Trophoblast cell (in vitro differentiated cells and primary cell): ENCODE results near the gene C1RL.

Source experiments
- DNase-seq, 2 donors: peaks; one replicate each; pipeline ENCODE4 v3.0.0-alpha.2; 2016
- H2AFZ ChIP-seq: 2 replicates; pipeline ENCODE4 v1.6.1; 2013; ENCODE audit warnings: low read length, moderate library complexity, mild to moderate bottlenecking; ENCODE audit not compliant: insufficient read depth, poor library complexity
- H2AK5ac ChIP-seq: 2 replicates; pipeline ENCODE4 v1.6.1; 2013; ENCODE audit warnings: mild to moderate bottlenecking, low read length
- H2BK120ac ChIP-seq: 2 replicates; pipeline ENCODE4 v1.6.1; 2013; ENCODE audit warnings: low read length, mild to moderate bottlenecking, moderate library complexity; ENCODE audit not compliant: insufficient read depth, poor library complexity
- H2BK12ac ChIP-seq: 2 replicates; pipeline ENCODE4 v1.6.1; 2013; ENCODE audit warnings: mild to moderate bottlenecking, low read length, moderate library complexity
- H2BK5ac ChIP-seq: 2 replicates; pipeline ENCODE4 v1.6.1; 2013; ENCODE audit warnings: low read length, low read depth, moderate library complexity, mild to moderate bottlenecking; ENCODE audit not compliant: poor library complexity
- H3K14ac ChIP-seq: 2 replicates; pipeline ENCODE4 v1.6.1; 2013; ENCODE audit warnings: mild to moderate bottlenecking, low read length
- H3K18ac ChIP-seq: 2 replicates; pipeline ENCODE4 v1.6.1; 2013; ENCODE audit warnings: mild to moderate bottlenecking, low read length
- H3K23ac ChIP-seq: 2 replicates; pipeline ENCODE4 v1.6.1; 2013; ENCODE audit warnings: low read length
- H3K27ac ChIP-seq: 2 replicates; pipeline ENCODE4 v1.5.1; 2013; ENCODE audit warnings: low read depth, mild to moderate bottlenecking, inconsistent platforms, low read length, moderate library complexity
- H3K27me3 ChIP-seq: 2 replicates; pipeline ENCODE4 v1.6.1; 2013; ENCODE audit warnings: inconsistent platforms, mild to moderate bottlenecking, low read length, moderate library complexity; ENCODE audit not compliant: insufficient read depth
- H3K36me3 ChIP-seq, 2 experiments: 1 replicate in 1 of 2; 2 replicates in 1 of 2; pipeline ENCODE4 v1.6.1; 2013; ENCODE audit warnings: low read length in 2 of 2, mild to moderate bottlenecking in 2 of 2, moderate library complexity in 1 of 2; ENCODE audit not compliant: insufficient read depth in 2 of 2, control insufficient read depth in 1 of 2
- H3K4ac ChIP-seq: 2 replicates; pipeline ENCODE4 v1.6.1; 2013; ENCODE audit warnings: low read depth, mild to moderate bottlenecking, low read length, moderate library complexity
- H3K4me1 ChIP-seq, 2 experiments: 1 replicate in 1 of 2; 2 replicates in 1 of 2; pipeline ENCODE4 v1.6.1; 2013; ENCODE audit warnings: low read length in 2 of 2, mild to moderate bottlenecking in 2 of 2, moderate library complexity in 1 of 2; ENCODE audit not compliant: insufficient read depth in 2 of 2, control insufficient read depth in 1 of 2
- H3K4me2 ChIP-seq: 2 replicates; pipeline ENCODE4 v1.6.1; 2013; ENCODE audit warnings: inconsistent platforms, mild to moderate bottlenecking, low read length, moderate library complexity
- H3K4me3 ChIP-seq: 2 replicates; pipeline ENCODE4 v1.5.1; 2013; ENCODE audit warnings: mild to moderate bottlenecking, low read depth, low read length, inconsistent platforms
- H3K79me1 ChIP-seq: one replicate; pipeline ENCODE4 v1.6.1; 2013; ENCODE audit warnings: low read length
- H3K79me2 ChIP-seq: 2 replicates; pipeline ENCODE4 v1.6.1; 2013; ENCODE audit warnings: low read length, mild to moderate bottlenecking; ENCODE audit not compliant: control insufficient read depth, insufficient read depth, poor library complexity
- H3K9ac ChIP-seq: 2 replicates; pipeline ENCODE4 v1.6.1; 2013; ENCODE audit warnings: mild to moderate bottlenecking, low read length
- H3K9me3 ChIP-seq: 2 replicates; pipeline ENCODE4 v1.6.1; 2013; ENCODE audit warnings: low read depth, mild to moderate bottlenecking, control low read depth, inconsistent platforms, low read length; ENCODE audit not compliant: insufficient read depth
- H4K12ac ChIP-seq: 2 replicates; pipeline ENCODE4 v1.6.1; 2013; ENCODE audit warnings: low read depth, mild to moderate bottlenecking, low read length, moderate library complexity
- H4K8ac ChIP-seq: 2 replicates; pipeline ENCODE4 v1.6.1; 2013; ENCODE audit warnings: low read depth, mild to moderate bottlenecking, low read length, moderate library complexity
- H4K91ac ChIP-seq: one replicate; pipeline ENCODE4 v1.6.1; 2013; ENCODE audit warnings: low read depth, mild to moderate bottlenecking, low read length, moderate library complexity
- WGBS: extraction: QIAGEN DNeasy Blood & Tissue Kit; methylation state at CpG from one replicate; pipeline ENCODE4 v1.1.7; 2013; ENCODE audit warnings: missing lambda C conversion rate; ENCODE audit not compliant: insufficient read length, insufficient coverage; ENCODE audit errors: extremely low coverage; 5-methylcytosine and 5-hydroxymethylcytosine counted together

Gene C1RL

DNA sequence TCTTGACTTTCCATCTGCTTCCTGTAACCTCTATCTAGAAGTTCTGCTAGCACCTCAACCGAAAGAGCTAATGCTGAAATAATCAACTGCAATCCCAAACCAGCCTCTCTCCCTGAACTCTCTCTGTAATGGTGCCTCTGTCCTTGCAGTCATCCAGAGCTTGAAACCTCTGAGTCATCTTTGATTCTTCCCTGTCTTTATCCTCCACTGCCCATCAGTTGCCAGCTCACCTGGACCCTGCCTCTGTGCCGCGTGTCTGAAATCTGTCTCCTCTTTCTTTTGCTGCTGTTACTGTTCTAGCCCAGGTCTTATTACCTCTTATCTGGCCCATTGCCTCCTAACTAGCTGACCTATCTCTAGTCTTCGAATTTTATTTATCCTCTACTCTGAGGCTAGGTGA is 36.7 kb upstream of the C1RL start:
- Histone ChIP-seq H3K4me3 (no peak overlapping the region), H3K18ac (no peak overlapping the region), H3K27me3 (no peaks in the 10 kb centered on the region), H4K8ac (no peak overlapping the region), H4K12ac (no peak overlapping the region), H2AFZ (no peak overlapping the region), H3K9me3 (peaks cover 1% of the 10 kb centered on the region), H3K27ac (no peak overlapping the region), H3K79me1 (no peaks in the 10 kb centered on the region), H3K79me2 (no peaks in the 10 kb centered on the region), H2AK5ac (no peak overlapping the region), H2BK5ac (no peak overlapping the region), H3K14ac (no peak overlapping the region), H2BK12ac (no peak overlapping the region), H4K91ac (no peak overlapping the region), H3K4ac (no peak overlapping the region), H3K23ac (no peak overlapping the region), H2BK120ac (no peak overlapping the region), H3K4me1 (peaks cover 0 to 2% of the 10 kb centered on the region in 2 experiments), H3K9ac (no peak overlapping the region), H3K4me2 (no peak overlapping the region), H3K36me3 (peaks cover 18 to 35% of the 10 kb centered on the region in 2 experiments)
- peak in 1 of 2 donors; percentile 32 for DNase-seq
- WGBS: no CpG with 5 or more reads among the region's 4 CpGs

GRCh38 chr12:7144414-7145120 is 35.6 kb upstream of the C1RL start:
- Histone ChIP-seq H2AFZ (no peak overlapping the region), H3K36me3 (peaks cover 11 to 24% of the 10 kb centered on the region in 2 experiments), H4K12ac (no peak overlapping the region), H3K79me1 (no peaks in the 10 kb centered on the region), H3K9me3 (peaks cover 1% of the 10 kb centered on the region), H3K18ac (no peak overlapping the region), H3K27me3 (no peaks in the 10 kb centered on the region), H4K91ac (no peak overlapping the region), H3K23ac (no peak overlapping the region), H3K4ac (no peak overlapping the region), H2AK5ac (no peak overlapping the region), H3K9ac (no peak overlapping the region), H3K4me2 (no peak overlapping the region), H3K14ac (no peak overlapping the region), H2BK5ac (no peak overlapping the region), H3K4me1 (peaks cover 0 to 2% of the 10 kb centered on the region in 2 experiments), H4K8ac (no peak overlapping the region), H3K79me2 (no peaks in the 10 kb centered on the region), H2BK12ac (no peak overlapping the region), H3K27ac (no peak overlapping the region), H3K4me3 (no peak overlapping the region), H2BK120ac (no peak overlapping the region)
- no CpG with 5 or more reads among the region's 11 CpGs for WGBS
- DNase-seq: peak in 1 of 2 donors; percentile 68

- Histone ChIP-seq H3K18ac (no peak overlapping the region), H3K4me2 (no peak overlapping the region), H3K9ac (no peak overlapping the region), H2BK5ac (no peak overlapping the region), H3K36me3 (peaks cover 5 to 17% of the 10 kb centered on the region in 2 experiments), H3K27me3 (no peaks in the 10 kb centered on the region), H3K14ac (no peak overlapping the region), H3K27ac (no peak overlapping the region), H3K9me3 (peaks cover 1% of the 10 kb centered on the region), H2BK120ac (no peak overlapping the region), H4K8ac (no peak overlapping the region), H3K4ac (no peak overlapping the region), H3K79me1 (no peaks in the 10 kb centered on the region), H2AK5ac (no peak overlapping the region), H2AFZ (no peak overlapping the region), H3K23ac (no peak overlapping the region), H4K12ac (no peak overlapping the region), H3K4me3 (no peak overlapping the region), H4K91ac (no peak overlapping the region), H2BK12ac (no peak overlapping the region), H3K4me1 (peaks cover 0 to 2% of the 10 kb centered on the region in 2 experiments), H3K79me2 (no peaks in the 10 kb centered on the region)
- DNase-seq: no peak
- WGBS: no CpG with 5 or more reads among the region's 7 CpGs
These were observed 34.5 kb upstream of the C1RL start for GRCh38 chr12:7143564-7143963.

GRCh38 chr12:7142809-7143465 is 33.9 kb upstream of the C1RL start:
- Histone ChIP-seq H3K23ac (no peak overlapping the region), H3K4me1 (peaks cover 0 to 2% of the 10 kb centered on the region in 2 experiments), H4K8ac (no peak overlapping the region), H2BK120ac (no peak overlapping the region), H3K79me1 (no peaks in the 10 kb centered on the region), H3K4me3 (no peak overlapping the region), H3K14ac (no peak overlapping the region), H4K12ac (no peak overlapping the region), H2AK5ac (no peak overlapping the region), H3K36me3 (peaks cover 5 to 17% of the 10 kb centered on the region in 2 experiments), H3K27me3 (no peaks in the 10 kb centered on the region), H3K4ac (no peak overlapping the region), H4K91ac (no peak overlapping the region), H3K4me2 (no peak overlapping the region), H3K9ac (no peak overlapping the region), H2BK5ac (no peak overlapping the region), H3K27ac (no peak overlapping the region), H2AFZ (no peak overlapping the region), H2BK12ac (no peak overlapping the region), H3K9me3 (no peaks in the 10 kb centered on the region), H3K79me2 (no peaks in the 10 kb centered on the region), H3K18ac (no peak overlapping the region)
- 100% methylated on average over 1 of the region's 18 CpGs for WGBS
- no peak for DNase-seq
